ENCODE data around the gene ATG2A.

The ATG2A gene

GRCh38 chr11:64900774-64901173 is 16.2 kb downstream of the ATG2A start:
- DNase-seq = no peak

- peak; percentile 70 for DNase-seq
Observed at GRCh38 chr11:64900263-64900678, 16.7 kb downstream of the ATG2A start.

- no peak for DNase-seq
Observed at GRCh38 chr11:64898541-64898940, 18.5 kb downstream of the ATG2A start.

- no peak for DNase-seq
Observed at GRCh38 chr11:64898076-64898445, 18.9 kb downstream of the ATG2A start.

- DNase-seq = no peak
Observed at GRCh38 chr11:64897381-64898075, 19.5 kb downstream of the ATG2A start.

GRCh38 chr11:64896448-64897022 is 20.5 kb downstream of the ATG2A start:
- no peak for DNase-seq

GRCh38 chr11:64894812-64895452 is 22.1 kb downstream of the ATG2A start:
- DNase-seq = no peak

GRCh38 chr11:64894070-64894811 is 22.8 kb downstream of the ATG2A start:
- DNase-seq = peak; percentile 99

GRCh38 chr11:64893194-64894069 is 23.6 kb downstream of the ATG2A start:
- no peak for DNase-seq

- no peak for DNase-seq
Observed at GRCh38 chr11:64892838-64893193, 24.2 kb downstream of the ATG2A start.

GRCh38 chr11:64892411-64892831 is 24.6 kb downstream of the ATG2A start:
- DNase-seq = no peak

- no peak for DNase-seq
Observed at GRCh38 chr11:64891880-64892279, 25.1 kb downstream of the ATG2A start.

GRCh38 chr11:64891215-64891848 is 25.7 kb downstream of the ATG2A start:
- no peak for DNase-seq

- no peak for DNase-seq
Observed at GRCh38 chr11:64890522-64890939, 26.5 kb downstream of the ATG2A start.

GRCh38 chr11:64888729-64889511 is 28.1 kb downstream of the ATG2A start:
- no peak for DNase-seq

GRCh38 chr11:64888406-64888728 is 28.6 kb downstream of the ATG2A start:
- no peak for DNase-seq

GRCh38 chr11:64887757-64888405 is 29.1 kb downstream of the ATG2A start:
- peak; percentile 98 for DNase-seq

GRCh38 chr11:64887234-64887756 is 29.7 kb downstream of the ATG2A start:
- no peak for DNase-seq

GRCh38 chr11:64885367-64886286 is 31.4 kb downstream of the ATG2A start:
- no peak for DNase-seq

GRCh38 chr11:64884019-64884418 is 33.0 kb downstream of the ATG2A start:
- no peak for DNase-seq

Data from activated CD8-positive, alpha-beta memory T cell treated with anti-CD3 and anti-CD28 coated beads, Interleukin-2, amount 50 U/mL, for 48 hours (primary cell).